HEK293T (cell line): Measurements from ENCODE around the gene NF1.

Experiments
- ELF4 ChIP-seq: fragments of 450-650 bp; IDR thresholded peaks from 2 replicates; pipeline ENCODE4 v1.6.1; 2017; ENCODE audit warnings: antibody characterized with exemption
- FOXA1 ChIP-seq: fragments of 450-650 bp; IDR thresholded peaks from 2 replicates; pipeline ENCODE4 v1.6.1; 2016; ENCODE audit warnings: mild to moderate bottlenecking
- FOXM1 ChIP-seq: fragments of 450-650 bp; IDR thresholded peaks from 2 replicates; pipeline ENCODE4 v1.6.1; 2017; ENCODE audit warnings: mild to moderate bottlenecking, borderline replicate concordance
- LEF1 ChIP-seq: fragments of 450-650 bp; IDR thresholded peaks from 2 replicates; pipeline ENCODE4 v1.6.1; 2017; ENCODE audit warnings: mild to moderate bottlenecking, borderline replicate concordance
- NFRKB ChIP-seq: fragments of 450-650 bp; IDR thresholded peaks from 2 replicates; pipeline ENCODE4 v1.6.1; 2016; ENCODE audit warnings: mild to moderate bottlenecking, moderate library complexity

DNA sequence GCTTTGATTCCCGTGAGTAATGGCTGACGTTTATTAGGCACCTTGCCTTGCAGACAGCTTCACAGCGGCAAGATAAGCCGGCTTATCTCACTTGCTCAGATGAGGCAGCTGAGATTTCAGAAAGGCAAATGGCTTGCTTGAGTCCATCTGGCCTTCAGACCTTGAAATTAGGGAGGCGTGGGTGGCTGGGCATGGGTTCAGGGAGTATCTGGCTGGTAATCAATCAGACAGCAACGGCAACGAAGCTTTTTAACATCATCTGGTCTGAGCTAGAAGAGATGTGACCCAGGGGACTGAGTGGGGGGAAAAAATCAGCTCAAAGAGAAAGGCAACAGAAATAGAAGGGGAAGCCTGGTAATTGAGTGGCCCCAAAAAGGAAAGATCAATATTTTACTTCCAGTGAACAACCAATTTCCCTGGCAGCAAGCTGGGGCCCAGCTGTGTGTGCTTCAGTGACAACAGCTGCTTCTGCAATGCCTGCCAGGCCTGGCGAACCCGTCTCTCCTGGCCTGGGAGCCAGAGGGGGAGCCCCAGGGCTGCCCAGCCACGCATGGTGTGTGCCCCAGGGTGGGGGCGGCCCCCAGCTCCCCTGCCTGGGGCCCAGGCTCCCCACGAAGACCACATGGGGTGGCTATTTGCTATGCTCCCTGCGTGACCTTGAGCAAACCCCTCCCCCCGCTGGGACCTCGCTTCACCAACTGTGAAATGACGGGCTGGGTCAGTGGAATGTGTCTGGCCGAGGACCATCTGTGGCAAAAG is 330.7 kb downstream of the NF1 start:
- TF ChIP-seq ELF4: no peak
- TF ChIP-seq FOXM1: no peak
- no peak for TF ChIP-seq LEF1
- no peak for TF ChIP-seq FOXA1
- no peak for TF ChIP-seq NFRKB
